Measurements from ENCODE around the gene C10orf67.

GRCh38 chr10:23383637-23384036 is 39.0 kb upstream of the C10orf67 start:
- TF ChIP-seq CSRNP3 (CRISPR knock-in tag; IDR thresholded peaks at IDR 0.05), result no peak
- TF ChIP-seq RARB (CRISPR knock-in tag; IDR thresholded peaks at IDR 0.05), result no peak
- no peak for TF ChIP-seq OSR1 (CRISPR knock-in tag; IDR thresholded peaks at IDR 0.05)
